Left colon (tissue), 2 donors: ENCODE measurements around the gene SMIM38. TPM values are rescaled to one million over a fixed set of nuclear protein-coding genes. Genes with fewer than 3 reads are reported as not detected.

Experiments used
- total RNA-seq, 2 donors: library from RNA; stranded (reverse); fragmentation: NEBNext Ultra II Directional; extraction: Animal tissue kit (Norgen Biotek cat#: 25700); gene quantifications; one replicate each; pipeline ENCODE4 v1.2.1, GENCODE V29; 2021
- donor health status: DM: no; HTN: no; CAD: no.
- donor health status: DM: yes; HTN: yes; CAD: no.

SMIM38 gene
- total RNA-seq, 2 donors from 2014 or later = 0.22 to 0.70 TPM

Other genes with a start within 250 kb of the SMIM38 start
- gene MRGPRD, start 174.9 kb upstream of the SMIM38 start, total RNA-seq = not detected
- gene MRGPRF, start 142.7 kb upstream of the SMIM38 start, total RNA-seq = 10 to 100 TPM in 1 of 2 donors, 1 to 10 TPM in 1; 3.4 to 25.2 TPM
- gene TPCN2, start 107.0 kb upstream of the SMIM38 start, total RNA-seq = 10 to 100 TPM; 17.1 to 17.6 TPM
- 1 to 10 TPM; 3.8 to 8.0 TPM for gene MYEOV, start 138.2 kb downstream of the SMIM38 start, total RNA-seq